ENCODE measurements around the gene STING1. TPM values are rescaled to one million over a fixed set of nuclear protein-coding genes. Genes with fewer than 3 reads are reported as not detected.
A peak's percentile ranks its signal among the peaks of the same experiment; 100 is the strongest.

STING1 gene
- total and polyA plus RNA-seq, 10 of the 15 experiments (the other 5 are each of a cell fraction or from before 2014, with no cell fraction given), result 10.1 to 56.1 (median 41.0) TPM

DNA sequence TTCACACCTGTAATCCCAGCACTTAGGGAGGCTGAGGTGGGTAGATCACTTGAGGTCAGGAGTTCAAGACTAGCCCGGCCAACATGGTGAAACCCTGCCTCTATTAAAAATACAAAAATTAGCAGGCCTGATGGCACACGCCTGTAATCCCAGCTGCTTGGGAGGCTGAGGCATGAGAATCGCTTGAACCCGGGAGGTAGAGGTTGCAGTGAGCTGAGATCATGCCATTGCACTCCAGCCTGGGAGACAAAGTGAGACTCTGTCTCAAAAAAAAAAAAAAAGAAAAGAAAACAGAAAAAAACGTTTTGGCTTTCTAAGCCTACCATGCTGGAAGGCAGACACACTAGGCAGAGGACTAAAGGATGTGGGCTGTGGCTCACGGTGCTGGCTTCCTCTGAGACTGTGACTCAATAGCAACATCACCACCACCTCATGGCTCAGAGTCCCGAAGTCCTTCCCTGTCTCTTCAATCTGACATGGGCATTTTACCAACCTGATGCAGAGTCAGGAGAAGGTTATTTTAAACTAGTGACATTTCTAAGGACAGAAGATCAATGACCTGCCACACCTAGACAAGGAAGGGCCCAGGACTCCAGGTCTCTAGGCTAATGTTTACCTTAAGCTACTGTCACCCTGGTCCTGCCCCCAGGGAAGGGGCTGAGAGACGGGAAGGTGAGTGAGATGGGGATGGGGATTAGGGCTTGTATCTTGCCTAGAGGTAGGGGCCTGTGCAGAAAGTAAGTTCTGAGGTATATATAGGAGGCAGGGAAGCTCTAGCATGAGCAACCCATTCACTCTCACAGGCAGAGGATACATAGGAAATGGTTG lies 23.8 kb downstream of the STING1 start (continued):
- no peak for TF ChIP-seq SIX5 (IDR thresholded peaks at IDR 0.05; ENCODE audit: low read depth, low read length, severe bottlenecking)
- peak; percentile 46; the same call in 1 of the 2 replicates for TF ChIP-seq CREM (IDR thresholded peaks at IDR 0.05; ENCODE audit: low read depth)
- no peak for TF ChIP-seq ATF3 (IDR thresholded peaks at IDR 0.05; ENCODE audit: borderline replicate concordance, extremely low read depth, low read depth, low read length)
- TF ChIP-seq RUNX3 (IDR thresholded peaks at IDR 0.05; ENCODE audit: low read length), result peak; percentile 78

DNA sequence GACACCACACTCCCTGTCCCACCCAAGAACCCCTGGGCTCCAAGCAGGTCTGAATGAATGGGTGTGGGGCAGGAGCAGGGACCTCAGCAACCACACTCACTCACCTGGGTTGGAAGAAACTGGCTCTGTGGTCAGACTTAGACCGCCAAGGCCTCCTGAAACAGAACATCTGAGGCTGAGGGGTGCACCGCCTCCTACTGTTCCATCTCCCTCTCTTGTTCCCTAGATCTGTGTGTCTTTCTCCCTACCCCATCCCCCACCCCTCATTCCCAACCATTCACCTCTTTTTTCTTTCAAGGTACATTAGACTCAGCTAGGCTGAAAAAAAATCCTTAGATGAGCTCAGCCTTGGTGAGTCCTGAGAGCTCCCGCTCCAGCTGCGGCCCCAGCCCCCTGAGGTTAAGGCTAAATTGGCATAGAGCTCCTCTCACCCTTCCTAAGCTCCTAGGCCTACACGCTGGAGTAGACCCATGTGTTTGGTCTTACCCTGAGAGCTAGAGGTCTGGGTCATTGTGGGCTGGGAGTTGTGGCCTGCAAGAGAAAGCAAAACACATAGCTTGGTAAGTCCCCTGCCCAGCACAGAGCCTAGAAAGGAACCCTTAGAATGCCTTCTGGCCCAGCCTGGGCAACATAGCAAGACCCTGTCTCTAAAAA lies 24.8 kb downstream of the STING1 start:
- H3K4me2 ChIP-seq (ENCODE audit: control insufficient read depth, insufficient read depth), result peak overlapping the region; percentile 53
- H3K4me3 ChIP-seq, result no peak overlapping the region; the same call in 1 of the 2 replicates
- FAIRE-seq (no peak), DNase-seq (ENCODE audit: low read depth, low spot score) (no peak), ATAC-seq (peak; percentile 59)
- no peaks in the 10 kb centered on the region for H3K9me3 ChIP-seq (replicated peaks; ENCODE audit: control insufficient read depth, insufficient read depth, low read length)
- BruUV-seq (replicated peaks), result no TSS peak
- peak overlapping the region; percentile 46; the same call in 1 of the 2 replicates for H3K27ac ChIP-seq (ENCODE audit: control insufficient read depth, insufficient read depth)
- ChIA-PET SMC1A (ENCODE audit: uncharacterized antibody, unreplicated experiment) (interaction anchor here (0.7 to 4.1 kb wide), 12 partner anchors 8 to 63 kb away, joined by 3 to 32 read pairs (median 6); partner anchors contain the start of genes DNAJC18 and STING1), POLR2A (interaction anchor here (0.6 to 3.6 kb wide), 16 partner anchors 10 to 1732 kb away, joined by 3 to 53 read pairs (median 4); partner anchors contain the start of gene DNAJC18), RAD21 (ENCODE audit: unreplicated experiment) (interaction anchor here (0.5 to 3.6 kb wide), 19 partner anchors 10 to 691 kb away, joined by 3 to 47 read pairs (median 5); partner anchors contain the start of genes DNAJC18, SMIM33 and STING1), CTCF (interaction anchor here (0.6 to 4.4 kb wide), 9 partner anchors 8 to 114 kb away, joined by 3 to 39 read pairs (median 16); partner anchors contain the start of genes DNAJC18 and STING1)
- H3K4me1 ChIP-seq (ENCODE audit: control insufficient read depth, insufficient read depth, low read length), result peaks cover 48% of the 10 kb centered on the region
- in situ Hi-C loops (cut with MboI) (no loop called here), intact Hi-C loops (cut with micrococcal nuclease; ENCODE audit: unreplicated experiment) (loop anchor here (1.0 to 5.0 kb wide), 4 partner anchors 18 to 205 kb away; partner anchors contain the start of genes DNAJC18 and STING1)
- H3K9ac ChIP-seq (ENCODE audit: control insufficient read depth, insufficient read depth, low read length), result peak overlapping the region; percentile 33; the same call in 1 of the 2 replicates
- no peaks in the 10 kb centered on the region for H4K20me1 ChIP-seq (ENCODE audit: control insufficient read depth, insufficient read depth)
- no peaks in the 10 kb centered on the region for H3K79me2 ChIP-seq (ENCODE audit: control insufficient read depth, insufficient read depth, low read length)
- no peaks in the 10 kb centered on the region for H3K27me3 ChIP-seq (replicated peaks in 1 of 2; ENCODE audit: control insufficient read depth in 2 of 2, insufficient read depth in 2 of 2, low read length in 1 of 2)
- WGBS (ENCODE audit: insufficient coverage, insufficient replicate concordance, low lambda C conversion rate, missing lambda C conversion rate), result 64% methylated on average over 5 of the region's 5 CpGs
- H3K36me3 ChIP-seq (ENCODE audit: control insufficient read depth in 2 of 2, insufficient read depth in 2 of 2, low read length in 1 of 2), result no peaks in the 10 kb centered on the region
- H2AFZ ChIP-seq (ENCODE audit: control insufficient read depth, low read depth, low read length), result no peak overlapping the region
- TF ChIP-seq MTA3 (IDR thresholded peaks at IDR 0.05; ENCODE audit: borderline replicate concordance, low read length) (peak; percentile 72; the same call in 1 of the 2 replicates), ATF3 (IDR thresholded peaks at IDR 0.05; ENCODE audit: borderline replicate concordance, extremely low read depth, low read depth, low read length) (no peak), IRF4 (IDR thresholded peaks at IDR 0.05; ENCODE audit: low read depth, low read length) (peak; percentile 48; the same call in 1 of the 2 replicates), SMARCA5 (IDR thresholded peaks at IDR 0.05) (peak; percentile 67; the same call in 1 of the 2 replicates), BCL11A (IDR thresholded peaks at IDR 0.05; ENCODE audit: low read depth, low read length) (0 out of 2 replicates have a peak, but pooled peaks have one; percentile 39), SP1 (IDR thresholded peaks at IDR 0.05; ENCODE audit: low read depth, low read length) (peak; percentile 12), RUNX3 (IDR thresholded peaks at IDR 0.05; ENCODE audit: low read length) (peak; percentile 96), EED (IDR thresholded peaks at IDR 0.05; ENCODE audit: low read depth) (peak; percentile 89), IKZF2 (IDR thresholded peaks at IDR 0.05) (peak; percentile 73 to 78), NFIC (IDR thresholded peaks at IDR 0.05; ENCODE audit: low read depth, low read length) (peak; percentile 40; the same call in 1 of the 2 replicates)
- TF ChIP-seq, protein P1, sequence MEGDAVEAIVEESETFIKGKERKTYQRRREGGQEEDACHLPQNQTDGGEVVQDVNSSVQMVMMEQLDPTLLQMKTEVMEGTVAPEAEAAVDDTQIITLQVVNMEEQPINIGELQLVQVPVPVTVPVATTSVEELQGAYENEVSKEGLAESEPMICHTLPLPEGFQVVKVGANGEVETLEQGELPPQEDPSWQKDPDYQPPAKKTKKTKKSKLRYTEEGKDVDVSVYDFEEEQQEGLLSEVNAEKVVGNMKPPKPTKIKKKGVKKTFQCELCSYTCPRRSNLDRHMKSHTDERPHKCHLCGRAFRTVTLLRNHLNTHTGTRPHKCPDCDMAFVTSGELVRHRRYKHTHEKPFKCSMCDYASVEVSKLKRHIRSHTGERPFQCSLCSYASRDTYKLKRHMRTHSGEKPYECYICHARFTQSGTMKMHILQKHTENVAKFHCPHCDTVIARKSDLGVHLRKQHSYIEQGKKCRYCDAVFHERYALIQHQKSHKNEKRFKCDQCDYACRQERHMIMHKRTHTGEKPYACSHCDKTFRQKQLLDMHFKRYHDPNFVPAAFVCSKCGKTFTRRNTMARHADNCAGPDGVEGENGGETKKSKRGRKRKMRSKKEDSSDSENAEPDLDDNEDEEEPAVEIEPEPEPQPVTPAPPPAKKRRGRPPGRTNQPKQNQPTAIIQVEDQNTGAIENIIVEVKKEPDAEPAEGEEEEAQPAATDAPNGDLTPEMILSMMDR (IDR thresholded peaks at IDR 0.05 in 2 of 3, conservative IDR thresholded peaks at IDR 0.05 in 1 of 3; ENCODE audit: control insufficient read depth in 2 of 3, extremely low read depth in 1 of 3, insufficient read depth in 1 of 3, low read depth in 3 of 3, low read length in 3 of 3), result peak in 2 of 3 experiments; percentile 4 to 18; a peak in 2 of 6 replicates
- TF ChIP-seq, protein P2, sequence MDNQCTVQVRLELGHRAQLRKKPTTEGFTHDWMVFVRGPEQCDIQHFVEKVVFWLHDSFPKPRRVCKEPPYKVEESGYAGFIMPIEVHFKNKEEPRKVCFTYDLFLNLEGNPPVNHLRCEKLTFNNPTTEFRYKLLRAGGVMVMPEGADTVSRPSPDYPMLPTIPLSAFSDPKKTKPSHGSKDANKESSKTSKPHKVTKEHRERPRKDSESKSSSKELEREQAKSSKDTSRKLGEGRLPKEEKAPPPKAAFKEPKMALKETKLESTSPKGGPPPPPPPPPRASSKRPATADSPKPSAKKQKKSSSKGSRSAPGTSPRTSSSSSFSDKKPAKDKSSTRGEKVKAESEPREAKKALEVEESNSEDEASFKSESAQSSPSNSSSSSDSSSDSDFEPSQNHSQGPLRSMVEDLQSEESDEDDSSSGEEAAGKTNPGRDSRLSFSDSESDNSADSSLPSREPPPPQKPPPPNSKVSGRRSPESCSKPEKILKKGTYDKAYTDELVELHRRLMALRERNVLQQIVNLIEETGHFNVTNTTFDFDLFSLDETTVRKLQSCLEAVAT (IDR thresholded peaks at IDR 0.05), result peak; percentile 61

All from GM12878 (cell line).